Activated CD4-positive, CD25-positive, alpha-beta regulatory T cell treated with anti-CD3 and anti-CD28 coated beads, Interleukin-2, amount 50 U/mL, for 16 hours (primary cell): Measurements from ENCODE around the gene RSBN1.
"Not testable (repeated sequence)": the region's sequence is repeated elsewhere in the genome, so short reads cannot be mapped to it uniquely, and the experiment has no call there.

Experiments
- DNase-seq: peaks from one replicate; pipeline ENCODE4 v3.0.0-alpha.2; 2020; ENCODE audit warnings: low read depth, low spot score

RSBN1 gene

DNA sequence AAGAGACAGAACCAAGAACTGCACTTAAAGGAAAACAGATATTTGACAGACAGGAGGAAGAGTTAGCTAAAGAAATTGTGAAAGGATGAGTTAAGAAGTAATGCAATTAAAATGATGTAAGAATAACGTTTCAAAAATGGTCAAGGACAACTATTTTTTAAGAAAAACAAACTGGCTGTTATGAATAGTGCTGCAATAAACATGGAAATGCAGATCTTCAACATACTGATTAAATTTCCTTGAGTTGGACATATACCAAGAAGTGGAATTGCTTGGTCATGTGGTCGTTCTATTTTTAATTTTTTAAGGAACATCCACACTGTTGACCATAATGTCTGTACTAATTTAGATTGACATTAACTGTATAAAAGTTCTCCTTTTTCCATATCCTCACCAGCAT, 29.9 kb downstream of the RSBN1 start:
- no peak for DNase-seq

- no peak for DNase-seq
Measured at GRCh38 chr1:113780374-113781146, 31.7 kb downstream of the RSBN1 start.

GRCh38 chr1:113779542-113779941, 32.7 kb downstream of the RSBN1 start:
- no peak for DNase-seq

DNA sequence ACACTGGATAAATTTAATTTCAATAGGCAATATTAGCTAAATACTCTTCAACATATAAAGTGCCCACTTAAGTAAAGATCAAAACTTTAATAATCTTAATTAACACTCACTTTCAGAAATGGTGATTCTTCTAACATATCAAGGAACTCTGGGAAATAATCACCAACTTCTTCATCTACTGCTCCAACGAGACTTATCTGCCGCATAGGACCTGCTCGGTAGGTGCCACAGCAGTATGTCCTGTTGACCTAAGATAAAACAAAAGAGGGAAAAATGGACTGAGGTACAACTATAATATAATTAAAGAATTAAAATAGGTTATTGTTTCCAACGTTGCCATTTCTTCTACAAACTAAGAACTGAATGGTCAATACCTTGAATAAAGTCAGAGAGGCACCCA, 34.7 kb downstream of the RSBN1 start:
- no peak for DNase-seq

- DNase-seq: no peak
Measured at GRCh38 chr1:113770031-113770430, 42.2 kb downstream of the RSBN1 start.

DNA sequence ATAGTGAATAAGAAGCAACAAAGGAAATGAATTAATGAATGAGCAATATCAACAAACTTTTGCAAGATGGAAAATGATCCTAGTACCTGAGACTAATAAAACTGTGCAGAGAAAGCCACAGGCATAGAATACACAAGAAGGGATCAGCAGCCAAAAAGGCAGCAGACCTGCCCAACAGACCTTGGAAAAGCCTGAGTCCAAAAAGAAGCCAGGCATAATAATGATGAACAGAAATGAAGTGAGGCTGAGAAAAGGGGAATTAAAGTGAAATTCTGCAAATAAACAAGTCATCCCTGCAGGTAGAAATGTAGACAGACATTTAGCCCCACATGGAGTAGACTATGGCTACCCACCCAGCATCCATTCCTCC, 42.7 kb downstream of the RSBN1 start:
- DNase-seq: no peak

DNA sequence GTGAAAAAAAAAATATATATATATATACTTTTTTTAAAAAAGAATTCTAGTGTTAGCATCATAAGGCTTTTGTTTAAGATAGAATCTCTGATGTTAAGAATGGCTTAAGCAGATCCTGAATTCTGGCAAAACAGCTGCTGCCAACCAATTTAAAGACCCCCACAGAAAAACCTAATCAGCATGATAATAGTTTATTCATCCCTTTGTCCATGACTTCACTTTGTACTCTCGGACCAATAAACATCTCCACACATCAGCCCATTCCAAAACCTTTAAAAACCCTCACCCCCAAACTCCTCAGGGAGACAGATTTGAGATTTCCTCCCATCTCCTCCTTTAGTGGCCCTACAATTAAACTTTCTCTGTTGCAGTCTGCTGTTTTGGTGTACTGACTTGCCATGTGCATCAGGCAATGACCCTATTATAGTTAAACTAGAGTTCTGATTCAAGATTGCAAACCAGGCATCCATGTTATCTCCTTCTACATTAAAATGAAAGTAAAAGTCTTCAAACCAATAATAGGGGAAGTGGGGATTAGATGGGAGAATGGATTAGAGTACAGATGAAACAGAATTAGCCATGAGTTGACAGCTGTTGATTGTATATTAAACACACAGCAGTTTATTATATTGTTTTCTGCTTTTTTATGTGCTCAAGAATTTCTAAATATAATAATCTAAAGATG, 43.2 kb downstream of the RSBN1 start:
- no peak for DNase-seq

DNA sequence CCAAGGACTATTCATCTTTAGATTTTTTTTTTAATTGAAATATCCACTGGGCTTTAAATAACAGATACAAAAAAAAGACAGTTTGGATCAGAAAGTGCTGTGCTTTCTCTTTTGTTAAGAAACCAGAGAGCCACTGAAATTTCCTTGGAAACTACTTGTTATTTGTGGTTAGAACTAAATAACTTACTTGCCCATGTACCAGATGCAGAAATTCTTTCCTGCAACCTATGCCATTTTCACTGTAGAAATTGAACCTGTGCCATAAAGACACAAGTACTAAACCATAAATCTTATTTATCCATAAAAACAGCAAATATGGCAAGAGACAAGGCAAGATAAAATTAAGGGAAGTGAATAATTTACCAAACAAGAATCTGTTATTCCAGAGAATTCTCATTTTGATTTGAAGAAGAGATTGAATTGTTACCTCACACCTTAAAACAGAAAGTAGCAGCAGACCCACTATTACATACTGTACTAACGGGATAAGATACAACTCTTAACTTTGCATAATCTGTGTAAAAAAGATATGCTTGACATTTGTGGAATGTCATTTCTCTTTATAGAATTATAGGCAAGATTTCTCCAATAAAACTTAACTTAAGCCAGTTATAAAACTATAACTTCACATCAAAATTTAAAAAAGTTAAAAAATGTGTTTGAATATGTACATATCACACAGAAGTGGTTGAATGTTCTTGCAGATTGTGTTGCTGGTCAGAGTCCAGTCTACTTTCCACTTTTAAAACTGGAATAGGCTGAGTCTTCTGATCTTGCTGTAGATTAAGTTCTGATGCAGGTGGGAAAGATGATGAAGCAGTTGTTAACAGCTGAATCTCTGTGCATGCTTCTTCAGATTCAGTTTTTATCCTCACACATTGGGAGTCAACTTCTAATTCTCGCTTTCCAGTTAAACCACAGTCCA, 46.7 kb downstream of the RSBN1 start:
- DNase-seq: no peak

DNA sequence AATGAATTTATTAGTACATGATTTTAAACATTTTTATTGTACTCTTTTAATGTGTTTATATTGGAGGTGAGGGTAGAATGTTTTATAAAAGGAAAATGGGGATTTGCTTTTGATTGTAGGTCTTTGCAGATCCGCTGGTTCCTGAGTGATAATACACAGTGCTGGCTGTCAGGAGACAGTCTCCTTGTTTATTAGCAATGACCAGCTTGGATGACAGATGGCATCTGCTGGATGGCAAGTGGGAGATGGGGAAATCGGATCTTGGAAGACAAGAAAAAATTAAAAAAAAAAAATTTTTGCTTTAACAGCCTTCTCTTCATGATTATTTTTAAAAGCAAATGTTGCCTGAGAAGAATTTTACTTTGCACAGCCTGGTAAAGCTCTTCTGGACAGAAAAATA, 48.6 kb downstream of the RSBN1 start:
- DNase-seq: no peak

GRCh38 chr1:113761937-113762336, 50.3 kb downstream of the RSBN1 start:
- no peak for DNase-seq

DNA sequence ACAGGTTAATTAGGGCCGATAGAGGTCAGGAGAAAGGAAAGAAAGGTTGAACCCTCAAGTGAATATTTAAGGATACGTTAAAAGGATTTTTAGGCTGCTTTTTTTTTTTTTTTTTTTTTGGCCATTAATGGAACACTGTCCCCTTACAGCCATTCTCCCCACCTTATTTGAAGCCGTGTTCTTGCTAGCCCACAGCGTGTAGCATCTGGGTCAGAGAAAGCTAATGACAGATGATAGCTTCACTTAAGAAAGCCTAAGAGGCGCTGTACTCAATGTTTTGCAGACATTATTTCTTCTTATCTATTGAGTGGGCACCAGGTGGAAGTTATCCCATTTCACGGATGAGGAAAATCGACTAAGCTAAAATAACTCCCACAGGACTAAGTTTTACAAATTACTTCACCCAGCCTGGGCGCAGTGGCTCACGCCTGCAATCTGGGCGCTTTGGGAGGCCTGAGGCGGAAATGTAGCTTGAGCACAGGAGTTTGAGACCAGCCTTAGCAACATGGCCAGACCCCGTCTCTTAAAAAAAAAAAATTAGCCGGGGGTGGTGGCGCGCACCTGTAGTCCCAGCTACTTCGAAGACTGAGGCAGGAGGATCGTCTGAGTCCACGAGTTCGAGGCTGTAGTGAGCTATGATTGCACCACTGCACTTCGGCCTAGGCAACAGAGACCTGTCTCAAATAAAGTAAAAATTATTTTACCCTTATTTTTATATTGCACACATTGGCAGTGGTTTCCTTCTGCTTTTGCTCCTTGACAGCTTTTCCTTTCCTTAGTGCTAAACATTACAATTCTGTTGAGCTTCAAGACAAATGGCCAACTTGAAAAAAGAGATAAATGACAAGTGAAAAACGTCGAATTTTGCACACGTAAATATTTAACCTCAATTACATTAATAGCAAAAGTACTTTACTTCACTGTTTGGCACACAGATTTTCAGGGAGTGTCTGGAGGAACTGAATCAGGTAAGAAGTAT, 51.9 kb downstream of the RSBN1 start:
- DNase-seq: no peak

DNA sequence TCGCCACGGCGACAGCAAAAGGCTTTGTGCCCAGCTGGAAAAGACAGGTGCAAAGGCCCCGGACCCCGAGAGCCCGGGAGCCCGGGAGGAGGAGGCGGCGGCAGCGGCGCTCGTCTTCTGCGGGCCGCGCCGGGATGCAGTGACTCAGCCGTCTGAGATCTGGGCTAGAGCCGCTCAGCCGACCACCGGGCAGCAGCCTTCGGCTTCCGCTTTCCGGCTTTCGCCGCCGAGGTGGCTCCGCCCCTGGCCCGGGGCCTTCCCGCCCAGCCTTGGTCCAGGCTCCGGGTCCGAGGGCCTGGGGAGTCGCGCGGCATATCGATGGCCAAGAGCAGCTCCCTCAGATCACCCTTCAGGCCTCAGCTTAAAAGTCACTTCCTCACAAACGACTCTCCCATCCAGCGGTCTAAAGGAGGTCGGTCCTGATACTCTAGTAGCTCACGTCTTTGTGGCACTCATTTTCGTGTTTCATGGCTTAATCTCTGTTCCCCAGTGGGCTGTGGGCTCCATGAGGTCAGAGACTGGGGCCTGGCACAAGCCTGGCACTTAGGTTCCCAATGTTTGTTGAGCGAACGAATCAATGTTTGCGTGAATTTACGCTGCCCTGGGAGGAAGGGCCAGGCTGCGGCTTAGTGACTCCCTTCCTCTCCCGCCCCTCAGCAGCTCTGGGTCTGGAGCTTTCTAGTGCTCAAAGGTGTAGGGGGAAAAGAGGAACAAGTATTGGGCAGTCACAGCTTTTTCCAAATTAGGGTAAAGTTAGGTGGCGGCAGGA, 52.8 kb downstream of the RSBN1 start, which contains the start of gene PHTF1:
Gene PHTF1 (minus strand): TSS at position 154 of the 769 bp plus-strand sequence. CDS start 783 bp downstream, outside the sequence.
- DNase-seq: peak; percentile 3

DNA sequence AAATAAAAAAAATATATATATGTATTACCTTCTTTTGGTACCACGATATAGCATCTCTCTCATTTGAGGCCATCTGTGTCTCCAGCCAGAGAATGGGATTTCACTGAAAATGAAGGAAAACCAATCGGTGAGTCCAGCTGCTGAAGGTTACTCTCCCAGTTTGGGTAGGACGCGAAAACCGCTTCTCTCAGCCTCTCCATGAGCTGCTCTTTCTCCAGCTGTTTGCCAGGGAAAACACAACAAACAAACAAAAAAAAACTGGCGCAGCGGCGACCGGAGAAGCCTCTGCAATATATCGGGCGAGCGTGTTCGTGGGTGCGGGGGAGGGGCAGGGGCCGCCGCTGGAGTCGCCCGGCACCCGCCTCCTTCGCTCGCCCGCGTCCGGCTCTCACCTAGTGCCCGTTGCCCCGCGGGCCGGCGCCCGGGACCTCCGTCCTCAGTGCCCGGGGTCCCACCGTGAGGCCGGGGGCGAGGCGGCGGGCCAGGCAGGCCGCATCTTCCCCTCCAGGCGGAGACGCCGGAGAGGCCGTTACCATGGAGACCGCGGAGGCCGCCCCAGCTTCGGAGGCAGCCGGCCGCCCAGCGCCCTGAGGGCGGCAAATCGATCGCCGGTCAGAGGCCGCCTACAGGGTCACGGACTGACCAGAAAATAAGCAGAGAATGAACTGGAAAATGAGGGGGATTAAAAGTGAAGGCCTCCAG, 53.5 kb downstream of the RSBN1 start:
- DNase-seq: peak; percentile 10

- DNase-seq: no peak
Measured at GRCh38 chr1:113756461-113756860, 55.8 kb downstream of the RSBN1 start.

DNA sequence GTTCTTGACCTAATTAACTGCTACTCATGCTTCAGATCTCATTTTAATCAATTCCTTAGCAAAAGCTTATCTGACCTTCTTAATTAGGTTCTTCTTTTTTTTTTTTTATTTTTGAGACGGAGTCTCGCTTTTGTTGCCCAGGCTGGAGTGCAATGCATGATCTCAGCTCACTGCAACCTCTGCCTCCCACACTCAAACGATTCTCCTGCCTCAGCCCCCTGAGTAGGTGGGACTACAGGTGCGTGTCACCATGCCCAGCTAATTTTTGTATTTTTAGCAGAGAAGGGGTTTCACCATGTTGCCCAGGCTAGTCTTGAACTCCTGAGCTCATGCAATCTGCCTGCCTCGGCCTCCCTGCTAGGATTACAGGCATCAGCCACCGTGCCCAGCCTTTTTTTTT, 58.9 kb downstream of the RSBN1 start:
- not testable (repeated sequence) for DNase-seq

- no peak for DNase-seq
Measured at GRCh38 chr1:113751516-113751915, 60.8 kb downstream of the RSBN1 start.

GRCh38 chr1:113751114-113751513, 61.2 kb downstream of the RSBN1 start:
- no peak for DNase-seq

- DNase-seq: no peak
Measured at GRCh38 chr1:113749402-113749801, 62.9 kb downstream of the RSBN1 start.

- DNase-seq: no peak
Measured at GRCh38 chr1:113747376-113747775, 64.9 kb downstream of the RSBN1 start.

DNA sequence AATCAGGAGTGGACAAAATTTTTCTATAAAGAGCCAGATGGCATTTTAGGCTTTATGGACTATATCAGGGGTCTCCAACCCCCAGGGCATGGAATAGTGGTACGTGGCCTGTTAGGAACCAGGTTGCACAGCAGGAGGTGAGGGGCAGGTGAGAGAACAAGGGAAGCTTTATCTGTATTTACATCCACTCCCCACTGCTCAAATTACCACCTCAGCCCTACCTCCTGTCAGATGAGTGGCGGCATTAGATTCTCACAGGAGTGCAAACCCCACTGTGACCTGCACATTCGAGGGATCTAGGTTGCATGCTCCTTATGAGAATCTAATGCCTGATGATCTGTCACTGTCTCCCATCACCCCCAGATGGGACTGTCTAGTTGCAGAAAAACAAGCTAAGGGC, 66.9 kb downstream of the RSBN1 start:
- no peak for DNase-seq
